HepG2 (cell line): ENCODE data around the gene GPR33. TPM values are rescaled to one million over a fixed set of nuclear protein-coding genes. Genes with fewer than 3 reads are reported as not detected.

Experiments used
- HIVEP1 ChIP-seq: sonication (generic); formaldehyde crosslinking; IDR thresholded peaks from 2 replicates; pipeline ENCODE4 v1.4.0; 2020; ENCODE audit warnings: mild to moderate bottlenecking, missing genetic modification reagents
- KDM2A ChIP-seq: sonication (generic); formaldehyde crosslinking; IDR thresholded peaks from 2 replicates; pipeline ENCODE4 v1.4.0; 2020; ENCODE audit warnings: low read depth, missing genetic modification reagents, borderline replicate concordance
- KDM4B ChIP-seq: sonication (generic); formaldehyde crosslinking; IDR thresholded peaks from 2 replicates; pipeline ENCODE4 v1.4.0; 2020; ENCODE audit warnings: missing genetic modification reagents
- KDM5B ChIP-seq: sonication (generic); formaldehyde crosslinking; IDR thresholded peaks from 2 replicates; pipeline ENCODE4 v1.4.0; 2020; ENCODE audit warnings: missing genetic modification reagents, mild to moderate bottlenecking, borderline replicate concordance
- KMT2A ChIP-seq: sonication (generic); formaldehyde crosslinking; IDR thresholded peaks from 2 replicates; pipeline ENCODE4 v1.4.0; 2020; ENCODE audit warnings: missing genetic modification reagents
- POLR2AphosphoS5 ChIP-seq: IDR thresholded peaks from 2 replicates; pipeline ENCODE4 v1.6.1; 2012; ENCODE audit warnings: low read depth, low read length
- PPARG ChIP-seq: conservative IDR thresholded peaks from 2 replicates; pipeline ENCODE4 v1.6.1; 2016; ENCODE audit warnings: missing biosample characterization, missing genetic modification reagents
- SAP130 ChIP-seq: IDR thresholded peaks from 2 replicates; pipeline ENCODE4 v1.6.1; 2016; ENCODE audit warnings: low read depth
- TCF7L2 ChIP-seq: IDR thresholded peaks from 2 replicates; pipeline ENCODE4 v1.6.1; 2011; ENCODE audit warnings: mild to moderate bottlenecking, low read depth, low read length, moderate library complexity
- TEAD2 ChIP-seq: sonication (generic); formaldehyde crosslinking; IDR thresholded peaks from 2 replicates; pipeline ENCODE4 v1.9.0; 2021; ENCODE audit warnings: missing genetic modification reagents
- TEAD3 ChIP-seq: optimal IDR thresholded peaks from 2 replicates; pipeline ENCODE3; 2016; ENCODE audit warnings: borderline replicate concordance
- TMF1 ChIP-seq: sonication (generic); formaldehyde crosslinking; IDR thresholded peaks from 2 replicates; pipeline ENCODE4 v1.8.1; 2022; ENCODE audit warnings: low read depth, missing genetic modification reagents
- TSC22D2 ChIP-seq: sonication (generic); formaldehyde crosslinking; IDR thresholded peaks from 2 replicates; pipeline ENCODE4 v1.5.1; 2020; ENCODE audit warnings: missing genetic modification reagents, mild to moderate bottlenecking, borderline replicate concordance
- ZC3H4 ChIP-seq: sonication (generic); formaldehyde crosslinking; IDR thresholded peaks from 2 replicates; pipeline ENCODE4 v1.4.0; 2020; ENCODE audit warnings: missing genetic modification reagents, borderline replicate concordance
- ZFY ChIP-seq: sonication (generic); formaldehyde crosslinking; IDR thresholded peaks from 2 replicates; pipeline ENCODE4 v1.4.0; 2020; ENCODE audit warnings: missing genetic modification reagents
- ZIK1 ChIP-seq: sonication (generic); formaldehyde crosslinking; IDR thresholded peaks from 2 replicates; pipeline ENCODE4 v1.5.0; 2020; ENCODE audit warnings: mild to moderate bottlenecking, low read depth, missing genetic modification reagents, borderline replicate concordance
- ZNF292 ChIP-seq: sonication (generic); formaldehyde crosslinking; IDR thresholded peaks from 2 replicates; pipeline ENCODE4 v1.8.1; 2022; ENCODE audit warnings: mild to moderate bottlenecking, low read depth, missing genetic modification reagents, borderline replicate concordance
- ZNF337 ChIP-seq: sonication (generic); formaldehyde crosslinking; IDR thresholded peaks from 2 replicates; pipeline ENCODE4 v1.5.1; 2020; ENCODE audit warnings: missing genetic modification reagents, low read depth, mild to moderate bottlenecking, borderline replicate concordance
- ZNF383 ChIP-seq: sonication (generic); formaldehyde crosslinking; IDR thresholded peaks from 2 replicates; pipeline ENCODE4 v1.4.0; 2020; ENCODE audit warnings: missing genetic modification reagents, mild to moderate bottlenecking, borderline replicate concordance
- ZNF713 ChIP-seq: sonication (generic); formaldehyde crosslinking; IDR thresholded peaks from 2 replicates; pipeline ENCODE4 v1.4.0; 2020; ENCODE audit warnings: mild to moderate bottlenecking, missing genetic modification reagents
- ZSCAN31 ChIP-seq: sonication (generic); formaldehyde crosslinking; IDR thresholded peaks from 2 replicates; pipeline ENCODE4 v1.5.0; 2020; ENCODE audit warnings: low read depth, mild to moderate bottlenecking, missing genetic modification reagents
- polyA plus RNA-seq, 8 experiments: library from polyadenylated mRNA; depleted of rRNA in 3 of 8; stranded (reverse) in 7 of 8; unstranded in 1 of 8; fragments of >200 nt; fragmentation: Illumina TruSeq in 4 of 8; extraction: Trizol in 4 of 8; gene quantifications; 2 replicates each; pipeline versions ENCODE4 v1.2.1 to v1.2.3, GENCODE V29; 2011 to 2016; ENCODE audit warnings: low read depth in 4 of 8, missing spikeins in 1 of 8, mixed read lengths in 1 of 8; ENCODE audit not compliant: insufficient read depth in 1 of 8
- total RNA-seq, 5 experiments: library from RNA; depleted of rRNA; stranded (reverse); fragments of >200 nt; fragmentation: Illumina TruSeq; extraction: Trizol; gene quantifications; 2 replicates each; pipeline ENCODE4 v1.2.3, GENCODE V29; 2016; ENCODE audit warnings: low read depth in 1 of 5
- TF ChIP-seq, protein P1 (sequence below): sonication (generic); formaldehyde crosslinking; IDR thresholded peaks from 2 replicates; pipeline ENCODE4 v1.5.1; 2020; ENCODE audit warnings: mild to moderate bottlenecking, missing genetic modification reagents, moderate library complexity
- TF ChIP-seq, protein P2 (sequence below): sonication (generic); formaldehyde crosslinking; conservative IDR thresholded peaks from 2 replicates; pipeline ENCODE4 v1.8.0; 2022; ENCODE audit warnings: missing genetic modification reagents
- TF ChIP-seq, protein P3 (sequence below): sonication (generic); formaldehyde crosslinking; IDR thresholded peaks from 2 replicates; pipeline ENCODE4 v1.4.0; 2020; ENCODE audit warnings: missing genetic modification reagents

GPR33 gene
- total and polyA plus RNA-seq, 2 of the 13 experiments (the other 11 are each of a cell fraction or from before 2014, with no cell fraction given) = not detected

- TF ChIP-seq ZSCAN31 (CRISPR knock-in tag) (no peak), TCF7L2 (no peak), TSC22D2 (CRISPR knock-in tag) (no peak), PPARG (CRISPR knock-in tag) (0 out of 2 replicates have a peak, but pooled peaks have one; percentile 34), ZNF383 (CRISPR knock-in tag) (no peak), ZNF337 (no peak), SAP130 (CRISPR knock-in tag) (peak; percentile 88), TMF1 (CRISPR knock-in tag) (no peak), KMT2A (CRISPR knock-in tag) (no peak), ZC3H4 (no peak), ZIK1 (CRISPR knock-in tag) (no peak), KDM2A (CRISPR knock-in tag) (no peak), HIVEP1 (CRISPR knock-in tag) (no peak), TEAD2 (CRISPR knock-in tag) (no peak), ZFY (no peak), KDM4B (no peak; the same call in 1 of the 2 replicates), ZNF292 (CRISPR knock-in tag) (peak; percentile 94), ZNF713 (CRISPR knock-in tag) (no peak), POLR2AphosphoS5 (no peak), KDM5B (no peak), TEAD3 (CRISPR knock-in tag) (peak; percentile 98)
- TF ChIP-seq, protein P1, sequence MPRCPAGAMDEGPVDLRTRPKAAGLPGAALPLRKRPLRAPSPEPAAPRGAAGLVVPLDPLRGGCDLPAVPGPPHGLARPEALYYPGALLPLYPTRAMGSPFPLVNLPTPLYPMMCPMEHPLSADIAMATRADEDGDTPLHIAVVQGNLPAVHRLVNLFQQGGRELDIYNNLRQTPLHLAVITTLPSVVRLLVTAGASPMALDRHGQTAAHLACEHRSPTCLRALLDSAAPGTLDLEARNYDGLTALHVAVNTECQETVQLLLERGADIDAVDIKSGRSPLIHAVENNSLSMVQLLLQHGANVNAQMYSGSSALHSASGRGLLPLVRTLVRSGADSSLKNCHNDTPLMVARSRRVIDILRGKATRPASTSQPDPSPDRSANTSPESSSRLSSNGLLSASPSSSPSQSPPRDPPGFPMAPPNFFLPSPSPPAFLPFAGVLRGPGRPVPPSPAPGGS (CRISPR knock-in tag) = no peak
- TF ChIP-seq, protein P2, sequence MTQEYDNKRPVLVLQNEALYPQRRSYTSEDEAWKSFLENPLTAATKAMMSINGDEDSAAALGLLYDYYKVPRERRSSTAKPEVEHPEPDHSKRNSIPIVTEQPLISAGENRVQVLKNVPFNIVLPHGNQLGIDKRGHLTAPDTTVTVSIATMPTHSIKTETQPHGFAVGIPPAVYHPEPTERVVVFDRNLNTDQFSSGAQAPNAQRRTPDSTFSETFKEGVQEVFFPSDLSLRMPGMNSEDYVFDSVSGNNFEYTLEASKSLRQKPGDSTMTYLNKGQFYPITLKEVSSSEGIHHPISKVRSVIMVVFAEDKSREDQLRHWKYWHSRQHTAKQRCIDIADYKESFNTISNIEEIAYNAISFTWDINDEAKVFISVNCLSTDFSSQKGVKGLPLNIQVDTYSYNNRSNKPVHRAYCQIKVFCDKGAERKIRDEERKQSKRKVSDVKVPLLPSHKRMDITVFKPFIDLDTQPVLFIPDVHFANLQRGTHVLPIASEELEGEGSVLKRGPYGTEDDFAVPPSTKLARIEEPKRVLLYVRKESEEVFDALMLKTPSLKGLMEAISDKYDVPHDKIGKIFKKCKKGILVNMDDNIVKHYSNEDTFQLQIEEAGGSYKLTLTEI = no peak
- TF ChIP-seq, protein P3, sequence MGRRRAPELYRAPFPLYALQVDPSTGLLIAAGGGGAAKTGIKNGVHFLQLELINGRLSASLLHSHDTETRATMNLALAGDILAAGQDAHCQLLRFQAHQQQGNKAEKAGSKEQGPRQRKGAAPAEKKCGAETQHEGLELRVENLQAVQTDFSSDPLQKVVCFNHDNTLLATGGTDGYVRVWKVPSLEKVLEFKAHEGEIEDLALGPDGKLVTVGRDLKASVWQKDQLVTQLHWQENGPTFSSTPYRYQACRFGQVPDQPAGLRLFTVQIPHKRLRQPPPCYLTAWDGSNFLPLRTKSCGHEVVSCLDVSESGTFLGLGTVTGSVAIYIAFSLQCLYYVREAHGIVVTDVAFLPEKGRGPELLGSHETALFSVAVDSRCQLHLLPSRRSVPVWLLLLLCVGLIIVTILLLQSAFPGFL (CRISPR knock-in tag) = no peak
Observed at GRCh38 chr14:31457665-31458659, 29.9 kb downstream of the GPR33 start (continued).
